Heart left ventricle (tissue), 16 donors: ENCODE measurements around the gene EARS2. TPM values are rescaled to one million over a fixed set of nuclear protein-coding genes. Genes with fewer than 3 reads are reported as not detected.
A peak's percentile ranks its signal among the peaks of the same experiment; 100 is the strongest.

Experiments
- ATAC-seq, 4 donors: fragments of 200-7000 bp; cut with Tn5 transposase; one replicate each; pipeline ENCODE4 v1.9.1; 2020 to 2022; ENCODE audit warnings: moderate library complexity in 4 of 4, mild to moderate bottlenecking in 3 of 4, moderate number of reproducible peaks in 1 of 4
- DNase-seq, 5 donors: peaks; one replicate each; pipeline ENCODE4 v3.0.0-alpha.2; 2020
- H3K27ac ChIP-seq, 12 donors: fragments of 200-600 bp; sonication (generic) in 4 of 12; one replicate each; pipeline versions ENCODE4 v1.5.0 to v1.8.0; 2016 to 2022; ENCODE audit warnings: mild to moderate bottlenecking in 2 of 12
- H3K27me3 ChIP-seq, 9 donors: fragments of 200-600 bp; sonication (generic) in 2 of 9; one replicate each; pipeline versions ENCODE4 v1.5.1 to v1.8.0; 2016 to 2022; ENCODE audit warnings: mild to moderate bottlenecking in 3 of 9
- H3K36me3 ChIP-seq, 9 donors: fragments of 200-600 bp; sonication (generic) in 2 of 9; one replicate each; pipeline versions ENCODE4 v1.5.0 to v1.8.0; 2018 to 2022; ENCODE audit warnings: mild to moderate bottlenecking in 2 of 9
- H3K4me1 ChIP-seq, 12 donors: fragments of 200-600 bp; sonication (generic) in 4 of 12; one replicate each; pipeline versions ENCODE4 v1.5.0 to v1.8.0; 2016 to 2022; ENCODE audit warnings: mild to moderate bottlenecking in 3 of 12
- H3K4me3 ChIP-seq, 12 donors: fragments of 200-600 bp; sonication (generic) in 4 of 12; one replicate each; pipeline versions ENCODE4 v1.5.0 to v1.8.0; 2017 to 2022; ENCODE audit warnings: mild to moderate bottlenecking in 9 of 12, moderate library complexity in 4 of 12
- H3K9me3 ChIP-seq, 12 donors: fragments of 200-600 bp; sonication (generic) in 4 of 12; one replicate each; pipeline versions ENCODE4 v1.5.0 to v1.8.0; 2016 to 2022; ENCODE audit warnings: mild to moderate bottlenecking in 1 of 12
- POLR2A ChIP-seq, 2 donors: fragments of 450-650 bp; IDR thresholded peaks; one replicate each; pipeline ENCODE4 v1.6.1; 2017; ENCODE audit warnings: antibody characterized with exemption in 2 of 2, mild to moderate bottlenecking in 2 of 2, moderate library complexity in 2 of 2
- WGBS, 4 donors: extraction: QIAGEN DNeasy Blood & Tissue Kit in 2 of 4; methylation state at CpG; one replicate each; pipeline versions ENCODE4 v1.1.5 to v1.1.7; 2013 to 2018; 5-methylcytosine and 5-hydroxymethylcytosine counted together
- intact Hi-C, 10 donors: fragments of 100-400 bp; cut with DNase I; formaldehyde crosslinking; loops; one replicate each; pipeline versions ENCODE4 v1.11.1 to v1.14.2; 2022
- polyA plus RNA-seq, 2 donors: library from polyadenylated mRNA; stranded (reverse); fragments of 200-250 nt; gene quantifications; one replicate each; pipeline ENCODE4 v1.2.3, GENCODE V29; 2013
- total RNA-seq, 9 donors: library from RNA; depleted of rRNA in 2 of 9; stranded (reverse); fragments of >200 nt in 2 of 9; fragmentation: NEBNext Ultra II Directional in 3 of 9; extraction: Animal tissue kit (Norgen Biotek cat#: 25700) in 3 of 9; gene quantifications; one replicate each; pipeline versions ENCODE4 v1.1.0 to v1.2.4, GENCODE V29; 2016 to 2023
- TF ChIP-seq, protein P1 (sequence below), 12 donors: fragments of 200-600 bp; sonication (generic) in 4 of 12; IDR thresholded peaks; one replicate each; pipeline versions ENCODE4 v1.5.0 to v1.8.0; 2018 to 2022; ENCODE audit warnings: antibody characterized with exemption in 12 of 12, mild to moderate bottlenecking in 5 of 12
- donor health status: ischemic (EF 13 %, LVEDD 7.1; RV severe dilation, severe dysfunction).
- donor health status: healthy with polysubstance abuse.
- donor health status: DM: no; HTN: yes; CAD: no.
- donor health status: DM: no; HTN: no; CAD: no.
- donor health status: ischemic (EF 25% LVEDD 6.9; RV normal size, moderate dysfunction).
- donor health status: ischemic (EF 25% LVEDD 5.7; RV mildly dilated, moderate dysfunction).
- donor health status: healthy.
- donor health status: DM: yes; HTN: yes; CAD: no.
- donor health status: ischemic (EF 35%, LVEDD 5.7; RV mildly dilated, moderate dysfunction).
- donor health status: nonischemic (EF 11% LVEDD 7.7; RV severe dilation, severe dysfunction).
- donor health status: DM: yes; HTN: yes; CAD: no.
- donor health status: PGD.
- donor health status: ischemic (EF 29% LVEDD 5.4; RV normal size, mild dysfunction).
- donor health status: nonischemic (EF 23%, LVEDD 6.1; RV moderate dilation, normal function).

EARS2 gene
- total and polyA plus RNA-seq, 11 donors, result 12.2 to 37.0 (median 21.5) TPM

DNA sequence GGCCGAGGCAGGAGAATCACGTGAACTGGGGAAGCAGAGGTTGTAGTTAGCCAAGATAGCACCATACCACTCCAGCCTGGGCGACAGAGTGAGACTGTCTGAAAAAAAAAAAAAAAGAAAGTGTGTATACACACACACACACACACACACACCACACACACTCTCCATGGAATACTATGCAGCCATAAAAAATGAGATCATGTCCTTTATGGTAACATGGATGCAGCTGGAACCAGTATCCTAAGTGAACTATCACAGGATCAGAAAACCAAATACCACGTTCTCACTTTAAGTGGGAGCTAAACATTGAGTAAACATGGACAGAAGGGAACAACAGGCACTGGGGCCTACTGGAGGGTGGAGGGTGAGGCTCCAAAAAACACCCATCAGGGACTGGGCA is 22.2 kb upstream of the EARS2 start:
- Histone ChIP-seq H3K27ac (no peak overlapping the region), H3K4me3 (no peak overlapping the region), H3K36me3 (peaks cover 0 to 85% (median 64%) of the 10 kb centered on the region in 9 donors), H3K27me3 (no peaks in the 10 kb centered on the region), H3K4me1 (peaks cover 0 to 12% (median 5%) of the 10 kb centered on the region in 12 donors), H3K9me3 (no peaks in the 10 kb centered on the region)
- ATAC-seq, result no peak
- no peak for TF ChIP-seq POLR2A (IDR thresholded peaks at IDR 0.05)
- TF ChIP-seq, protein P1, sequence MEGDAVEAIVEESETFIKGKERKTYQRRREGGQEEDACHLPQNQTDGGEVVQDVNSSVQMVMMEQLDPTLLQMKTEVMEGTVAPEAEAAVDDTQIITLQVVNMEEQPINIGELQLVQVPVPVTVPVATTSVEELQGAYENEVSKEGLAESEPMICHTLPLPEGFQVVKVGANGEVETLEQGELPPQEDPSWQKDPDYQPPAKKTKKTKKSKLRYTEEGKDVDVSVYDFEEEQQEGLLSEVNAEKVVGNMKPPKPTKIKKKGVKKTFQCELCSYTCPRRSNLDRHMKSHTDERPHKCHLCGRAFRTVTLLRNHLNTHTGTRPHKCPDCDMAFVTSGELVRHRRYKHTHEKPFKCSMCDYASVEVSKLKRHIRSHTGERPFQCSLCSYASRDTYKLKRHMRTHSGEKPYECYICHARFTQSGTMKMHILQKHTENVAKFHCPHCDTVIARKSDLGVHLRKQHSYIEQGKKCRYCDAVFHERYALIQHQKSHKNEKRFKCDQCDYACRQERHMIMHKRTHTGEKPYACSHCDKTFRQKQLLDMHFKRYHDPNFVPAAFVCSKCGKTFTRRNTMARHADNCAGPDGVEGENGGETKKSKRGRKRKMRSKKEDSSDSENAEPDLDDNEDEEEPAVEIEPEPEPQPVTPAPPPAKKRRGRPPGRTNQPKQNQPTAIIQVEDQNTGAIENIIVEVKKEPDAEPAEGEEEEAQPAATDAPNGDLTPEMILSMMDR (IDR thresholded peaks at IDR 0.05), result no peak
- DNase-seq, result no peak
- intact Hi-C loops, result no loop called here
- 93 to 98% (median 95%) methylated on average over 4 of the region's 4 CpGs for WGBS, 4 donors

DNA sequence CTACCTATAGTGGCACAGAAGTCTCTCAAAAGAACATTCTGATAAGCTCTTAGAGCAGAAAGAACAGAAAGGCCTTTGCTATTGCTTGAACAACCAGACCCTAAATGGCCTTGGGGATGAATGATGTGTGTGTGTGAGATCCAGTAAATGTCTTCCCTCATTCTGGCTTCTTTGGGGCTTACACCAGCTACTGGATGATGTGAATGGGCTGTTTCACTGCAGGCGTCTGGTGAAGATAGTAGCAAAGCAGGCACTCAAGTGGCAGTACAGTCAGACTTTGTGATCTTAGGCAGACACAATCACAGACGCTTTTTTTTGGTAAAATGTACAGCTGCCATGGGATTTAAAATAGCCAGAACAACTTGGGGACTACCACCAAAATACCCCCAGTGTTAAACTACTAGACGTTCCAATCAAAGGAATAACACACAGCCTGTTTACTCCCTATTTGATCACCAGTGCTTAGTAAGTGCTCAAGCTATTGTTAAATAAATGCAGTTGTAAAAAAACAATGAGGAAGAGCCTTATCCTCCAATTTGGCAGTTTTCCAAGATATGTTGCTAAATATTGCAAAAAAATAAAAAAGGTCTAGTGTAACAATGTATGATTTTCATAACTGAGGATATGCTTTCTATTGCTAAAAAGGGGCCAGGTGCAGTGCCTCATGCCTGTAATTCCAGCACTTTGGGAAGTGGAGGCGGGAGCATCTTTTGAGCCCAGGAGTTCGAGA is 21.1 kb upstream of the EARS2 start:
- H3K4me1 ChIP-seq, result peaks cover 0 to 10% (median 5%) of the 10 kb centered on the region in 12 donors
- no peaks in the 10 kb centered on the region for H3K9me3 ChIP-seq
- DNase-seq (no peak), ATAC-seq (no peak)
- TF ChIP-seq POLR2A (IDR thresholded peaks at IDR 0.05), result no peak
- TF ChIP-seq, protein P1 (IDR thresholded peaks at IDR 0.05), result no peak
- peak overlapping the region in 2 of 12 donors; percentile 35 to 62 for H3K27ac ChIP-seq
- no peak overlapping the region for H3K4me3 ChIP-seq
- intact Hi-C loops, result no loop called here
- H3K36me3 ChIP-seq, result peaks cover 0 to 92% (median 67%) of the 10 kb centered on the region in 9 donors
- no peaks in the 10 kb centered on the region for H3K27me3 ChIP-seq
- WGBS, 4 donors, result 53 to 60% (median 57%) methylated on average over 5 of the region's 5 CpGs

DNA sequence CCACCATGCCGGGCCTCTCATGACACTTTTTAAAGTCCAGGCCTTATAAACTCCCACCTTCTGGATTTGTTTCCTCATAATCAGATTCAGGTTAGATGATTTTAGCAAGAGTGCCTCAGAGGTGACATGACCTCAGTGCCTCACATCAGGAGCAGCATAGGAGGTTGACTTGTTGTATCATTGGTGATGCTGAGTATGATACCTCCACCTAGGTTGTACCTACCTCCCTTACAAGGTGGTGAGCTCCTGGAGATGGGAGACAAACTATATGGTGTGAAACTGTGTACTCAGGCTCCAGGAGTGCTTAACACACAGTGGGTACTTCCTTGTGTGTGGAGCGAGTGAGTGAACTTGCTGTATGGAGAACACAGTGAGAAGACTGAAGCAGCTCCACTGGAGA is 20.3 kb upstream of the EARS2 start:
- intact Hi-C loops, result no loop called here
- Histone ChIP-seq H3K27ac (no peak overlapping the region), H3K9me3 (no peaks in the 10 kb centered on the region), H3K4me3 (no peak overlapping the region), H3K36me3 (peaks cover 0 to 100% (median 74%) of the 10 kb centered on the region in 9 donors), H3K4me1 (peaks cover 0 to 10% (median 5%) of the 10 kb centered on the region in 12 donors), H3K27me3 (no peaks in the 10 kb centered on the region)
- ATAC-seq (peak in 1 of 4 donors; percentile 41), DNase-seq (no peak)
- TF ChIP-seq, protein P1 (IDR thresholded peaks at IDR 0.05), result no peak
- TF ChIP-seq POLR2A (IDR thresholded peaks at IDR 0.05), result no peak
- 89 to 96% (median 94%) methylated on average over 2 of the region's 2 CpGs for WGBS, 4 donors

DNA sequence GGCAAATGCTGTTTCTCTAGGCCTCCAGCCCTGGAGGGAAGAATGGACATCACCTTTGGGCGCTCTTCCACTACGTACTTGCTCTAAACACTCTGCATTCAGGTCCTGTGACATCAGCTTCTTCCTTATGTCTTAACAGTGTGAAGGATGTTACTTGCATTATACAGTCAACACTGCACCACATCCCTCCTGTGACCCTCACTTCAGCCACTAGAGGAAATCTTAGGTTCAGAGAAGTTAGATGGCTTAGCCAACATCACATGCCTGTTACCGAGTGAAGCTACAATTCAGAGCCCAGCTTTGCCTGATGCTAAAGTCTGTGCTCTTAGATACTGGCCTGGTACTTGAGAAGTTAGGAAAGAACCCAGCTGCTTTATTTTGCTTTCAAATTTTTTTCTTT is 18.7 kb upstream of the EARS2 start:
- Histone ChIP-seq H3K27ac (no peak overlapping the region), H3K27me3 (no peaks in the 10 kb centered on the region), H3K36me3 (peaks cover 0 to 100% (median 74%) of the 10 kb centered on the region in 9 donors), H3K9me3 (no peaks in the 10 kb centered on the region), H3K4me3 (no peak overlapping the region), H3K4me1 (peaks cover 0 to 10% (median 7%) of the 10 kb centered on the region in 12 donors)
- intact Hi-C loops, result no loop called here
- DNase-seq (no peak), ATAC-seq (no peak)
- TF ChIP-seq POLR2A (IDR thresholded peaks at IDR 0.05), result no peak
- TF ChIP-seq, protein P1 (IDR thresholded peaks at IDR 0.05), result no peak
- 81 to 87% (median 84%) methylated on average over 3 of the region's 3 CpGs for WGBS, 4 donors
